Ascending aorta (tissue), 2 donors: ENCODE results near the gene TMEM243. TPM values are rescaled to one million over a fixed set of nuclear protein-coding genes. Genes with fewer than 3 reads are reported as not detected.
A peak's percentile ranks its signal among the peaks of the same experiment; 100 is the strongest.

Source experiments
- DNase-seq, 2 donors: peaks; one replicate each; pipeline ENCODE4 v3.0.0-alpha.2; 2019; ENCODE audit warnings: low spot score in 2 of 2
- H3K27ac ChIP-seq, 2 donors: fragments of 200-600 bp; sonication (generic); one replicate each; pipeline ENCODE4 v1.5.1; 2016 to 2017; ENCODE audit warnings: mild to moderate bottlenecking in 1 of 2
- H3K27me3 ChIP-seq: fragments of 200-600 bp; sonication (generic); one replicate; pipeline ENCODE4 v1.5.1; 2017
- H3K36me3 ChIP-seq, 2 donors: fragments of 200-600 bp; sonication (generic); one replicate each; pipeline ENCODE4 v1.5.1; 2016
- H3K4me1 ChIP-seq, 2 donors: fragments of 200-600 bp; sonication (generic); one replicate each; pipeline ENCODE4 v1.5.1; 2016 to 2017; ENCODE audit warnings: mild to moderate bottlenecking in 1 of 2
- H3K4me3 ChIP-seq, 2 donors: fragments of 200-600 bp; sonication (generic); one replicate each; pipeline ENCODE4 v1.5.1; 2016 to 2017; ENCODE audit warnings: mild to moderate bottlenecking in 1 of 2
- H3K9me3 ChIP-seq, 2 donors: fragments of 200-600 bp; sonication (generic); one replicate each; pipeline ENCODE4 v1.5.1; 2016
- CTCF ChIP-seq, 3 experiments: fragments of 200-600 bp in 2 of 3; fragments of 450-650 bp in 1 of 3; sonication (generic) in 2 of 3; IDR thresholded peaks; one replicate each; pipeline ENCODE4 v1.5.1; 2016 to 2019; ENCODE audit warnings: antibody characterized with exemption in 3 of 3, mild to moderate bottlenecking in 1 of 3, moderate library complexity in 1 of 3
- intact Hi-C: fragments of 100-400 bp; cut with DNase I; formaldehyde crosslinking; loops from one replicate; pipeline ENCODE4 v1.15.1; 2023
- total RNA-seq: library from RNA; depleted of rRNA; stranded (reverse); fragments of >200 nt; gene quantifications from one replicate; pipeline ENCODE4 v1.1.0, GENCODE V29; 2016

TMEM243 gene
- total RNA-seq, 1 donor from 2014 or later, result 27.5 TPM

GRCh38 chr7:87202208-87202607 is 17.3 kb downstream of the TMEM243 start:
- intact Hi-C loops, result no loop called here
- H3K27me3 ChIP-seq, result no peaks in the 10 kb centered on the region
- H3K4me1 ChIP-seq, result no peaks in the 10 kb centered on the region
- no peak overlapping the region for H3K27ac ChIP-seq
- DNase-seq, result no peak
- no peak overlapping the region for H3K4me3 ChIP-seq
- H3K36me3 ChIP-seq, result peaks cover 0 to under 1% of the 10 kb centered on the region in 2 donors
- H3K9me3 ChIP-seq, result peaks cover 15 to 17% of the 10 kb centered on the region in 2 donors
- no peak for TF ChIP-seq CTCF (IDR thresholded peaks at IDR 0.05)

- no peak for DNase-seq
- intact Hi-C loops, result no loop called here
- H3K27me3 ChIP-seq, result no peaks in the 10 kb centered on the region
- peaks cover 21 to 24% of the 10 kb centered on the region in 2 donors for H3K36me3 ChIP-seq
- no peak overlapping the region for H3K4me3 ChIP-seq
- peak overlapping the region in 1 of 2 donors; percentile 39 for H3K27ac ChIP-seq
- TF ChIP-seq CTCF (IDR thresholded peaks at IDR 0.05), result no peak
- H3K9me3 ChIP-seq, result peaks cover under 1 to 4% of the 10 kb centered on the region in 2 donors
- no peaks in the 10 kb centered on the region for H3K4me1 ChIP-seq
These were observed 19.7 kb downstream of the TMEM243 start for GRCh38 chr7:87199700-87200450.

GRCh38 chr7:87199241-87199640 is 20.3 kb downstream of the TMEM243 start:
- no peaks in the 10 kb centered on the region for H3K9me3 ChIP-seq
- H3K4me3 ChIP-seq, result no peak overlapping the region
- no peaks in the 10 kb centered on the region for H3K27me3 ChIP-seq
- no peak overlapping the region for H3K27ac ChIP-seq
- no peak for TF ChIP-seq CTCF (IDR thresholded peaks at IDR 0.05)
- DNase-seq, result no peak
- no peaks in the 10 kb centered on the region for H3K4me1 ChIP-seq
- peaks cover 25 to 31% of the 10 kb centered on the region in 2 donors for H3K36me3 ChIP-seq
- intact Hi-C loops, result no loop called here

GRCh38 chr7:87193912-87194311 is 25.6 kb downstream of the TMEM243 start:
- Histone ChIP-seq H3K4me3 (no peak overlapping the region), H3K4me1 (no peaks in the 10 kb centered on the region), H3K9me3 (no peaks in the 10 kb centered on the region), H3K36me3 (peaks cover 64 to 82% of the 10 kb centered on the region in 2 donors), H3K27ac (no peak overlapping the region), H3K27me3 (no peaks in the 10 kb centered on the region)
- TF ChIP-seq CTCF (IDR thresholded peaks at IDR 0.05), result no peak
- intact Hi-C loops, result no loop called here
- no peak for DNase-seq

GRCh38 chr7:87192784-87193487 is 26.6 kb downstream of the TMEM243 start:
- Histone ChIP-seq H3K27me3 (no peaks in the 10 kb centered on the region), H3K27ac (no peak overlapping the region), H3K4me1 (no peaks in the 10 kb centered on the region), H3K36me3 (peaks cover 66 to 92% of the 10 kb centered on the region in 2 donors), H3K9me3 (no peaks in the 10 kb centered on the region), H3K4me3 (no peak overlapping the region)
- TF ChIP-seq CTCF (IDR thresholded peaks at IDR 0.05), result no peak
- DNase-seq, result no peak
- intact Hi-C loops, result no loop called here
